Neural progenitor cell (in vitro differentiated cells): ENCODE measurements around the gene COX18. TPM values are rescaled to one million over a fixed set of nuclear protein-coding genes. Genes with fewer than 3 reads are reported as not detected.

Source experiments
- DNase-seq: peaks from one replicate; pipeline ENCODE4 v3.0.0-alpha.2; 2016; ENCODE audit warnings: low spot score
- H2AFZ ChIP-seq: fragments of 200-600 bp; sonication (generic); replicated peaks from 2 replicates; pipeline ENCODE4 v1.6.1; 2016; ENCODE audit warnings: antibody characterized with exemption
- H3F3A ChIP-seq: fragments of 200-600 bp; sonication (generic); 2 replicates; pipeline ENCODE4 v1.6.1; 2016; ENCODE audit warnings: antibody characterized with exemption, low read depth
- H3K27ac ChIP-seq: fragments of 200-600 bp; sonication (generic); 2 replicates; pipeline ENCODE4 v1.5.1; 2016; ENCODE audit warnings: mild to moderate bottlenecking
- H3K27me3 ChIP-seq: fragments of 200-600 bp; sonication (generic); 2 replicates; pipeline ENCODE4 v1.6.1; 2016; ENCODE audit warnings: mild to moderate bottlenecking, moderate library complexity
- H3K36me3 ChIP-seq: fragments of 200-600 bp; sonication (generic); 2 replicates; pipeline ENCODE4 v1.5.1; 2016
- H3K4me1 ChIP-seq: fragments of 200-600 bp; sonication (generic); 2 replicates; pipeline ENCODE4 v1.6.1; 2016; ENCODE audit warnings: mixed run types
- H3K4me2 ChIP-seq: fragments of 200-600 bp; sonication (generic); 2 replicates; pipeline ENCODE4 v1.6.1; 2016
- H3K4me3 ChIP-seq: fragments of 200-600 bp; sonication (generic); 2 replicates; pipeline ENCODE4 v1.5.1; 2016
- H3K79me2 ChIP-seq: fragments of 200-600 bp; sonication (generic); 2 replicates; pipeline ENCODE4 v1.6.1; 2016; ENCODE audit warnings: low read depth
- H3K9ac ChIP-seq: fragments of 200-600 bp; sonication (generic); 2 replicates; pipeline ENCODE4 v1.6.1; 2016
- H3K9me3 ChIP-seq: fragments of 200-600 bp; sonication (generic); 2 replicates; pipeline ENCODE4 v1.5.1; 2016; ENCODE audit warnings: low read depth
- H4K20me1 ChIP-seq: fragments of 200-600 bp; sonication (generic); 2 replicates; pipeline ENCODE4 v1.6.1; 2016; ENCODE audit warnings: low read depth
- H3K27ac Mint-ChIP-seq: 3 replicates; pipeline ENCODE4 v1.8.0; 2021; ENCODE audit warnings: mixed read lengths
- H3K27me3 Mint-ChIP-seq: 2 replicates; pipeline ENCODE4 v1.8.0; 2022; ENCODE audit warnings: low read depth, mild to moderate bottlenecking, inconsistent platforms, moderate library complexity, mixed read lengths; ENCODE audit not compliant: insufficient read depth
- H3K36me3 Mint-ChIP-seq: 3 replicates; pipeline ENCODE4 v1.8.0; 2021; ENCODE audit warnings: mixed read lengths
- H3K4me1 Mint-ChIP-seq: 3 replicates; pipeline ENCODE4 v1.8.0; 2021; ENCODE audit warnings: mixed read lengths
- H3K4me3 Mint-ChIP-seq: 3 replicates; pipeline ENCODE4 v1.8.0; 2021; ENCODE audit warnings: mild to moderate bottlenecking, moderate library complexity, mixed read lengths
- H3K9me3 Mint-ChIP-seq: 3 replicates; pipeline ENCODE4 v1.8.0; 2020; ENCODE audit warnings: mixed read lengths
- EZH2 ChIP-seq: fragments of 200-600 bp; sonication (generic); IDR thresholded peaks from 2 replicates; pipeline ENCODE4 v1.6.1; 2017; ENCODE audit warnings: antibody characterized with exemption, mild to moderate bottlenecking, moderate library complexity
- EZH2phosphoT487 ChIP-seq: fragments of 200-600 bp; sonication (generic); IDR thresholded peaks from 2 replicates; pipeline ENCODE4 v1.6.1; 2017; ENCODE audit warnings: antibody characterized with exemption
- small RNA-seq: library from RNA; depleted of rRNA; stranded (forward); fragments of <200 nt; gene quantifications from one replicate; pipeline ENCODE3, GENCODE V24; 2015
- total RNA-seq: library from RNA; depleted of rRNA; stranded (reverse); fragments of >200 nt; gene quantifications from 2 replicates; pipeline ENCODE4 v1.2.3, GENCODE V29; 2015; ENCODE audit warnings: low replicate concordance
- TF ChIP-seq, protein P1 (sequence below): fragments of 200-600 bp; sonication (generic); IDR thresholded peaks from 2 replicates; pipeline ENCODE4 v1.5.1; 2017; ENCODE audit warnings: antibody characterized with exemption, mild to moderate bottlenecking

COX18 gene
- total RNA-seq, 1 donor from 2014 or later = 20.3 TPM

DNA sequence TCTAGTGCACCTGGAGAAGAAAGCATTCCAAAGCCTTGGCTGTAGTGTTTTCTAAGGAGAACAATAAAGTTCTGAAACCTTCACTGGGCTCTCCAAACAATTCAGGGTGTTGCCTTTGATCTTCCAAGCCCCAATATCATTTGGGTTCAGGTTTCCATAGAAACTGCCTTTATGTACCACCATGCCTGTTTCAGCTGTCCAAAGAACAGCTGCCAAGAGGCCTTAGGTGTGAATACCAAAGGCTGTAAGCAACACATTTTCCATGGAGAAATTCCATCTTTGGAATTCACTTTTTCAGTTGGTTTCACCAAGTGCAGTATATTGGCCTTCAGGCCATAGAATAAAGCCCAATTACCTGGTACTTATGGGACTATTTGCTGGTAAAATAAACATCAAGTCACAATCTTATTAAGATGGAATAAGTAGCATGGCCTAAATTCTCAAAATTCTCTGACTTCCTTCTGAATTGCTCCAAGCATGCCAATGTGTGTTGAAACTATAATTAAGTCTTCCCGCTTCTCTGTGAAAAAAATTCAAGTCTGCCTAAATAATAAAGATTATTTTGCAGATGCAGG, 61.9 kb downstream of the COX18 start:
- H3K4me3 ChIP-seq = no peak overlapping the region
- H3K27me3 ChIP-seq = no peaks in the 10 kb centered on the region
- no peaks in the 10 kb centered on the region for H4K20me1 ChIP-seq
- H3K27ac ChIP-seq = no peak overlapping the region
- H3K9me3 ChIP-seq = no peaks in the 10 kb centered on the region
- DNase-seq = peak; percentile 6
- no peak overlapping the region for H3K4me2 ChIP-seq
- H3K36me3 ChIP-seq = no peaks in the 10 kb centered on the region
- no peak overlapping the region for H2AFZ ChIP-seq
- H3K36me3 Mint-ChIP-seq = no peaks in the 10 kb centered on the region
- no peak for TF ChIP-seq EZH2
- no peak for TF ChIP-seq EZH2phosphoT487
- TF ChIP-seq, protein P1, sequence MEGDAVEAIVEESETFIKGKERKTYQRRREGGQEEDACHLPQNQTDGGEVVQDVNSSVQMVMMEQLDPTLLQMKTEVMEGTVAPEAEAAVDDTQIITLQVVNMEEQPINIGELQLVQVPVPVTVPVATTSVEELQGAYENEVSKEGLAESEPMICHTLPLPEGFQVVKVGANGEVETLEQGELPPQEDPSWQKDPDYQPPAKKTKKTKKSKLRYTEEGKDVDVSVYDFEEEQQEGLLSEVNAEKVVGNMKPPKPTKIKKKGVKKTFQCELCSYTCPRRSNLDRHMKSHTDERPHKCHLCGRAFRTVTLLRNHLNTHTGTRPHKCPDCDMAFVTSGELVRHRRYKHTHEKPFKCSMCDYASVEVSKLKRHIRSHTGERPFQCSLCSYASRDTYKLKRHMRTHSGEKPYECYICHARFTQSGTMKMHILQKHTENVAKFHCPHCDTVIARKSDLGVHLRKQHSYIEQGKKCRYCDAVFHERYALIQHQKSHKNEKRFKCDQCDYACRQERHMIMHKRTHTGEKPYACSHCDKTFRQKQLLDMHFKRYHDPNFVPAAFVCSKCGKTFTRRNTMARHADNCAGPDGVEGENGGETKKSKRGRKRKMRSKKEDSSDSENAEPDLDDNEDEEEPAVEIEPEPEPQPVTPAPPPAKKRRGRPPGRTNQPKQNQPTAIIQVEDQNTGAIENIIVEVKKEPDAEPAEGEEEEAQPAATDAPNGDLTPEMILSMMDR = no peak
- H3F3A ChIP-seq = no peaks in the 10 kb centered on the region
- H3K27me3 Mint-ChIP-seq = no peaks in the 10 kb centered on the region
- H3K27ac Mint-ChIP-seq = no peak overlapping the region
- peaks cover 6% of the 10 kb centered on the region for H3K4me1 ChIP-seq
- no peak overlapping the region for H3K4me3 Mint-ChIP-seq
- H3K4me1 Mint-ChIP-seq = peaks cover 3% of the 10 kb centered on the region
- no peak overlapping the region for H3K9ac ChIP-seq
- no peaks in the 10 kb centered on the region for H3K79me2 ChIP-seq
- peaks cover 9% of the 10 kb centered on the region for H3K9me3 Mint-ChIP-seq

DNA sequence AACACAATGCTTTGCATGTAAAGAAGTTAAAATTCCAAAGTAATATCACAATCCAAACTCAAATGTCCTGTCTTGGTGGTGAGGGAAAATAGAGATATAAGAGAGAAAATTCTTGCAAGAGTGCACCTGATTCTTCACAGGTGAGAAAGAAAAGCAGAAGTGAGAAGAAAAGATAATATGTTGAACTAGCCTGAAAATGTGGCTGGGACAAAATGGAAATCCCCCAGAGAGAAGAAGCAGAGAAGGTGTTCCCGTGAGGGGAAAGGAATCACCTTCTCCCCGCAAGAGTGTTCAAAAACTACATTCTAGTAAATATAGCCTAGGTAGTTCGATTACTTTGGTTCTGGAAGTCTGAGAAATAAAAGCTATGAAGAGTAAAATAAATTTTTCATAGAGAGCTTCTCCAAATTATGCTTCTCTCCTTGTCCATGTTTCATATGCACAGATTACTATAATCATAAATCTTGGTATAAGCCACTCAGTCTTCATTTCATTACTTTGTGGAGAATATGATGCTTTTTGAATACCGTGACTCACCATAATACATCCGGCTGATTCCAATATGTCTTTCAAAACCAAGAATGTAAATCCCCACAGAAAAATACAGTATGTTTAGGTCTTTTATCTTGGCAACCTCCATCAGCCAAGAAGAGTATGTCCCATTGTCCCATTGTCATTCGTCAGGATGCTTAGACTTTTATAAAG, 63.1 kb downstream of the COX18 start:
- H3K9ac ChIP-seq = no peak overlapping the region
- DNase-seq = no peak
- no peak overlapping the region for H3K4me3 Mint-ChIP-seq
- H3K4me3 ChIP-seq = no peak overlapping the region
- H3K36me3 ChIP-seq = no peaks in the 10 kb centered on the region
- H3K27me3 Mint-ChIP-seq = no peaks in the 10 kb centered on the region
- no peaks in the 10 kb centered on the region for H4K20me1 ChIP-seq
- no peak overlapping the region for H3K4me2 ChIP-seq
- H3K4me1 ChIP-seq = peaks cover 6% of the 10 kb centered on the region
- no peaks in the 10 kb centered on the region for H3F3A ChIP-seq
- H3K79me2 ChIP-seq = no peaks in the 10 kb centered on the region
- no peak overlapping the region for H3K27ac Mint-ChIP-seq
- H3K4me1 Mint-ChIP-seq = peaks cover 10% of the 10 kb centered on the region
- H3K9me3 Mint-ChIP-seq = peaks cover 9% of the 10 kb centered on the region
- H2AFZ ChIP-seq = no peak overlapping the region
- no peak for TF ChIP-seq EZH2phosphoT487
- TF ChIP-seq, protein P1 = no peak
- no peak for TF ChIP-seq EZH2
- no peaks in the 10 kb centered on the region for H3K27me3 ChIP-seq
- H3K9me3 ChIP-seq = no peaks in the 10 kb centered on the region
- H3K36me3 Mint-ChIP-seq = no peaks in the 10 kb centered on the region
- H3K27ac ChIP-seq = no peak overlapping the region

DNA sequence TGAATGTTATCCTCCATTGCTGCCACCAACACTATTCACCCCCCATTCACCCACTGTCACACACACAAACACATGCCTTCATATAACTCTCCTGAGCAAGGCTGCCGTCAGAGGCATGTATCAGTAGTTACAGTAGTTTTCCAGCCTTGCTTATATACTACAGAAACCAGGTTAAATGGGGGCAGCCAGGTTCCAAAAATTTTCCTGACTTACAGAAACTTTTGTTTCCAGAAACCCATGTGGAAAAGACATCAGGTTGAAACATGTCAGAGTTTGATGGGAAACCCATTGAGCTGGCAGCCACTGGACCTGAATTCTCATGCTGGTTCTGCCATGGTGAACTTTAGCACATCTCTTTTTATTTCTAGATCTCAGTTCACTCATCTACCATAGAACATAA, 64.0 kb downstream of the COX18 start:
- no peak overlapping the region for H3K9ac ChIP-seq
- no peaks in the 10 kb centered on the region for H3F3A ChIP-seq
- Mint-ChIP-seq H3K27me3 (no peaks in the 10 kb centered on the region), H3K36me3 (no peaks in the 10 kb centered on the region), H3K4me3 (no peak overlapping the region), H3K27ac (no peak overlapping the region), H3K9me3 (peaks cover 9% of the 10 kb centered on the region), H3K4me1 (peaks cover 10% of the 10 kb centered on the region)
- no peak overlapping the region for H3K4me3 ChIP-seq
- no peak overlapping the region for H3K4me2 ChIP-seq
- peaks cover 6% of the 10 kb centered on the region for H3K4me1 ChIP-seq
- no peaks in the 10 kb centered on the region for H4K20me1 ChIP-seq
- H3K27me3 ChIP-seq = no peaks in the 10 kb centered on the region
- TF ChIP-seq EZH2 (no peak), EZH2phosphoT487 (no peak)
- TF ChIP-seq, protein P1 = no peak
- DNase-seq = no peak
- H3K27ac ChIP-seq = no peak overlapping the region
- no peaks in the 10 kb centered on the region for H3K79me2 ChIP-seq
- H3K9me3 ChIP-seq = no peaks in the 10 kb centered on the region
- no peaks in the 10 kb centered on the region for H3K36me3 ChIP-seq
- H2AFZ ChIP-seq = no peak overlapping the region

Small RNA genes within 50 kb of the gene (small RNA-seq; reads per million reads assigned to genes)
- not detected for gene RNU6ATAC5P

Other genes with a start within 250 kb of the COX18 start
- gene ANKRD17, start 189.1 kb upstream of the COX18 start, total RNA-seq = 61.9 and 67.3 TPM in 2 replicates